AG10803 (cell line): ENCODE data around the gene SMG6.
"Not testable (repeated sequence)": the region's sequence is repeated elsewhere in the genome, so short reads cannot be mapped to it uniquely, and the experiment has no call there.

Source experiments
- DNase-seq: peaks from one replicate; pipeline ENCODE4 v3.0.0; 2010; ENCODE audit warnings: low read depth
- H3K4me3 ChIP-seq: 2 replicates; pipeline ENCODE4 v1.5.1; 2011; ENCODE audit warnings: mild to moderate bottlenecking, low read length, control low read depth
- TF ChIP-seq, protein P1 (sequence below): conservative IDR thresholded peaks from 2 replicates; pipeline ENCODE4 v1.5.1; 2011; ENCODE audit warnings: mild to moderate bottlenecking, low read length, control low read depth, inconsistent platforms

Gene SMG6

DNA sequence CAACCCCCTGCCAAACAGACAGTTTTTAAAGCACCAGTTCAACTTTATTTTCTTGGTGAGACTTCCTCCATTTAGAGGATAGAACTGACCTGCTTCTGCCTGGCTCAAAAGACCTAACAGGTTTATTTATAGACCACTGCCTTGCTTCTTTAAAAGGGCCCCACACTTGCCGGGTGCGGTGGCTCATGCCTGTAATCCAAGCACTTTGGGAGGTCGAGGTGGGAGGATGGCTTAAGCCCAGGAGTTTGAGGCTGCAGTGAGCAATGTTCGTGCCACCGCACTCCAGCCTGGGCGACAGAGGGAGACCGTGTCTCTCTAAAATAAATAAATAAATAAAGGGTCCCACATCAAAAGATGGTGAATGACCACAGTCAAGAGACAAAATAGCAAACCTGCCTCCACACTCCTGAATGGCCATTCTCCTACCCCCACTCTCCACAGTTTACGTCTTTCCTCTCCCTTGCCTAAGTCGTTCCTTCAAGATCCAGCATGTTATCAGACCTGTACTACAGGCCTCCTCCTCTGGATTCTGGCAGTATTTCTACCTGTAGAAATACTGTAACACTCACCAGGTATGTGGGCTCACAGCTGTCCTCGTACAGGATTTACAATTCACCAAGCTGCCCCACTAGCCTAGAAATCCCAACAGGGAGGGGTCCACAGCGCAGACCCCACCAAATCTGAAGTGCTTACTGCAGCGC is 95.6 kb downstream of the SMG6 start:
- TF ChIP-seq, protein P1, sequence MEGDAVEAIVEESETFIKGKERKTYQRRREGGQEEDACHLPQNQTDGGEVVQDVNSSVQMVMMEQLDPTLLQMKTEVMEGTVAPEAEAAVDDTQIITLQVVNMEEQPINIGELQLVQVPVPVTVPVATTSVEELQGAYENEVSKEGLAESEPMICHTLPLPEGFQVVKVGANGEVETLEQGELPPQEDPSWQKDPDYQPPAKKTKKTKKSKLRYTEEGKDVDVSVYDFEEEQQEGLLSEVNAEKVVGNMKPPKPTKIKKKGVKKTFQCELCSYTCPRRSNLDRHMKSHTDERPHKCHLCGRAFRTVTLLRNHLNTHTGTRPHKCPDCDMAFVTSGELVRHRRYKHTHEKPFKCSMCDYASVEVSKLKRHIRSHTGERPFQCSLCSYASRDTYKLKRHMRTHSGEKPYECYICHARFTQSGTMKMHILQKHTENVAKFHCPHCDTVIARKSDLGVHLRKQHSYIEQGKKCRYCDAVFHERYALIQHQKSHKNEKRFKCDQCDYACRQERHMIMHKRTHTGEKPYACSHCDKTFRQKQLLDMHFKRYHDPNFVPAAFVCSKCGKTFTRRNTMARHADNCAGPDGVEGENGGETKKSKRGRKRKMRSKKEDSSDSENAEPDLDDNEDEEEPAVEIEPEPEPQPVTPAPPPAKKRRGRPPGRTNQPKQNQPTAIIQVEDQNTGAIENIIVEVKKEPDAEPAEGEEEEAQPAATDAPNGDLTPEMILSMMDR: no peak
- DNase-seq: no peak
- no peak overlapping the region for H3K4me3 ChIP-seq

DNA sequence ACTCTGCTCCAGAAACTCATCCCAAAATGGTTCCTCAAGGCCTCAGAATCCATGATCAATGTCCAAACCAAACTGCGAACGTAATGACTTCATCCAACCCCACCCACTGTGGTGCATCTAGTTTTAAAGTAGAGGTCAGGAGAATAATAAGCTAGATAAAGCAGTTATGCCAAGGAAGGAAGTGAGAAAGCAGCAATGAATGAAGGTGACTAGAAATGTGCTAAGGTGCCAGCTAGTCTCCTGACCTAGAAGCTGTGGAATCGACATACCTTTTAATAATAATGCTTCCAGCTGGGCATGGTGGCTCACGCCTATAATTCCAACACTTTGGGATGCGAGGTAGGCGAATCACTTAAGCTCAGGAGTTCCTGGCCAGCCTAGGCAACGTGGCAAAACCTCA is 99.2 kb downstream of the SMG6 start:
- H3K4me3 ChIP-seq: no peak overlapping the region
- DNase-seq: no peak
- TF ChIP-seq, protein P1: no peak

DNA sequence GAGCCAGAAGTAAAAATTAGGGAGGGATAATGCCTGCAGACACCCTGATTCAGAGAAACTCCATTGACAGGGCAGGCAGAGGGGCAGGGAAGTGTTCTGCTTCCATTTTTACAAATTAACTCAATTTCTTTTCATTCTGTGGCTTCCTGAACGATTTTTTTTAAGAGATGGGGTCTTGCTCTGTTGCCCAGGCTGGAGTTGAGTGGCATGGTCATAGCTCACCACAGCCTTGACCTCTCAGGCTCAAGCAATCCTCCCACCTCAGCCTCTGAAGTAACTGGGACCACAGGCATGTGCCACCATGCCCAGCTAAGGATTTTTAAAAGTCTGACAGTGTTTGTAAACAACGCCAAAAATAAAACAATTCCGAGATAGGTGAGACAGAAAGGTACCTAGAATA is 99.8 kb downstream of the SMG6 start:
- no peak for DNase-seq
- TF ChIP-seq, protein P1: no peak
- no peak overlapping the region for H3K4me3 ChIP-seq

DNA sequence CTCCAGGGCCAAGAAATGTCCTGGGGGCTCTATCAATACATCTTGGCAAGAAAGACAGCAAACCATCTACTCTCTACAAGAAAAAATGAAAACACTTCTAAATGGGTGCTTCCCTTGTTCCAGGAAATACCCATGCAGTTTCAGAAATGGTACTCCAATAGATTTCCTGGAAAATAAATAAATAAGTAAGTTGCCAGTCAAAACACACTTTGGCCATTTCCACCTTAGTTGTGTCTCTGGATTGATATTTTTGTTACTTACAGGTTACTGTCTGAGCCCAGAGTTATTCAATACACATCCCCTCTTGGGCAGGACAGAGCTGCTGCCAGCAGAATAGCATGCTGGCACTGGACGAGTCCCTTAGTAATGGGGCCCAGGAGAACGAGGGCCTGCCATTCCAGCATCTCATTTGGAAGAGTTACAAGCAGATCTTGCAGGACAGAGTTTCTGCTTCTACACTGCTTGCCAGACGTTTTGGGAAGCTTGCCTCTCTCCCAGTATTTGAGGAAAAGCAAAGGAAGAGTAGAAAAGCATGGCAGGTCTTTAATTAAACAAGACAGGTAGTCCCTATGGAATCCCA is 100.5 kb downstream of the SMG6 start:
- no peak overlapping the region for H3K4me3 ChIP-seq
- TF ChIP-seq, protein P1: no peak
- no peak for DNase-seq

GRCh38 chr17:2202302-2202995 is 101.1 kb downstream of the SMG6 start:
- H3K4me3 ChIP-seq: no peak overlapping the region
- TF ChIP-seq, protein P1: no peak
- DNase-seq: no peak

- not testable (repeated sequence) for DNase-seq, H3K4me3 ChIP-seq
These were observed 104.2 kb downstream of the SMG6 start for GRCh38 chr17:2199386-2199785.

DNA sequence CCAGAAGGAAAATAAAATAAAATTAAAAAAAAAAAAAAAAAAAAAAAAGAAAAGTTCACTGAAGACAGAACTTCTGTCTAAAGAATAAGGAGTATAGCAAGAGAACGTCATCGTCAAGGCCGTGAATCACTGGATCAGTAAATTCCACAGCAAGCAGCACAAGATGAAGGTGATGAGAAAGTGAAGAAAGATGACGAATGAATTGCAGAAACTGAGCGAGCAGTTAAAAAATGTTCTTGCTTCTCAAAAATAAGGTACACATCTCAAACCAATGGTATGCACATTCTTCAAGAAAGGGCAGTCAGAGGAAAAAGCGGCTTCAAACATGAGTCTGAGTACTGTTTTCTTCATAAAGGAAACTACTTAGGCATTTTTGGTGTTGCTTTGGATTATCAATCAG is 104.7 kb downstream of the SMG6 start:
- H3K4me3 ChIP-seq: no peak overlapping the region
- peak; percentile 86 for DNase-seq
- TF ChIP-seq, protein P1: no peak
